Activated CD8-positive, alpha-beta memory T cell treated with anti-CD3 and anti-CD28 coated beads for 1 hour (primary cell): ENCODE measurements around the gene ZNF275.
"Not testable (repeated sequence)": the region's sequence is repeated elsewhere in the genome, so short reads cannot be mapped to it uniquely, and the experiment has no call there.

ENCODE experiments used
- DNase-seq, 2 donors: peaks; one replicate each; pipeline ENCODE4 v3.0.0-alpha.2; 2020; ENCODE audit warnings: low read depth in 1 of 2; ENCODE audit errors: extremely low read depth in 1 of 2

ZNF275 gene

GRCh38 chrX:153319295-153320046 lies 14.5 kb upstream of the ZNF275 start:
- DNase-seq, result no peak

GRCh38 chrX:153320047-153320443 lies 13.9 kb upstream of the ZNF275 start:
- not testable (repeated sequence) for DNase-seq

GRCh38 chrX:153320555-153321184 lies 13.3 kb upstream of the ZNF275 start:
- no peak for DNase-seq

GRCh38 chrX:153321381-153322124 lies 12.4 kb upstream of the ZNF275 start, which contains the start of gene PNMA6F:
Gene PNMA6F, minus strand, starts transcription at chrX:153321767. Its CDS starts 1,093 bp downstream, at chrX:153320674.
- DNase-seq, result no peak

- no peak for DNase-seq
Measured at GRCh38 chrX:153327561-153327960, 6.4 kb upstream of the ZNF275 start.

- no peak for DNase-seq
Measured at GRCh38 chrX:153333266-153333665, 687 bp upstream of the ZNF275 start.

- no peak for DNase-seq
Measured at GRCh38 chrX:153334654-153335295, 822 bp downstream of the ZNF275 start.

- no peak for DNase-seq
Measured at GRCh38 chrX:153336121-153336894, 2.4 kb downstream of the ZNF275 start.

GRCh38 chrX:153336988-153337387 lies 3.0 kb downstream of the ZNF275 start:
- DNase-seq, result no peak

GRCh38 chrX:153338836-153339235 lies 4.9 kb downstream of the ZNF275 start:
- DNase-seq, result no peak

- no peak for DNase-seq
Measured at GRCh38 chrX:153339662-153340061, 5.7 kb downstream of the ZNF275 start.

- DNase-seq, result no peak
Measured at GRCh38 chrX:153340111-153340510, 6.2 kb downstream of the ZNF275 start.

GRCh38 chrX:153342762-153343558 lies 9.0 kb downstream of the ZNF275 start:
- DNase-seq, result no peak

GRCh38 chrX:153343674-153344073 lies 9.7 kb downstream of the ZNF275 start:
- DNase-seq, result no peak

- no peak for DNase-seq
Measured at GRCh38 chrX:153347530-153347929, 13.6 kb downstream of the ZNF275 start.

- no peak for DNase-seq
Measured at GRCh38 chrX:153348421-153348820, 14.5 kb downstream of the ZNF275 start.

GRCh38 chrX:153349952-153350351 lies 16.0 kb downstream of the ZNF275 start:
- DNase-seq, result no peak

- no peak for DNase-seq
Measured at GRCh38 chrX:153351981-153352380, 18.0 kb downstream of the ZNF275 start.

GRCh38 chrX:153352858-153353257 lies 18.9 kb downstream of the ZNF275 start:
- no peak for DNase-seq

- no peak for DNase-seq
Measured at GRCh38 chrX:153353416-153353815, 19.5 kb downstream of the ZNF275 start.
